Activated T-cell treated with anti-CD3 and anti-CD28 coated beads, Interleukin-2, amount 50 U/mL, for 48 hours (primary cell): ENCODE measurements around the gene DEFB114.

Experiments used
- DNase-seq, 2 experiments: peaks; one replicate each; pipeline ENCODE4 v3.0.0-alpha.2; 2020

DEFB114 gene

GRCh38 chr6:49934770-49935169 lies 29.2 kb downstream of the DEFB114 start:
- no peak for DNase-seq

- DNase-seq: no peak
Observed at GRCh38 chr6:49933526-49933925, 30.4 kb downstream of the DEFB114 start.

GRCh38 chr6:49929340-49929739 lies 34.6 kb downstream of the DEFB114 start:
- DNase-seq: no peak

- no peak for DNase-seq
Observed at GRCh38 chr6:49923826-49924225, 40.1 kb downstream of the DEFB114 start.

- DNase-seq: no peak
Observed at GRCh38 chr6:49919935-49920644, 43.9 kb downstream of the DEFB114 start.

- DNase-seq: no peak
Observed at GRCh38 chr6:49919261-49919660, 44.7 kb downstream of the DEFB114 start.

- no peak for DNase-seq
Observed at GRCh38 chr6:49918787-49919186, 45.2 kb downstream of the DEFB114 start.

- DNase-seq: no peak
Observed at GRCh38 chr6:49915035-49915434, 48.9 kb downstream of the DEFB114 start.

- no peak for DNase-seq
Observed at GRCh38 chr6:49913636-49914375, 50.2 kb downstream of the DEFB114 start.

- no peak for DNase-seq
Observed at GRCh38 chr6:49912196-49912595, 51.8 kb downstream of the DEFB114 start.

GRCh38 chr6:49911252-49911651 lies 52.7 kb downstream of the DEFB114 start:
- no peak for DNase-seq
